ENCODE data around the gene ZNF407.

The ZNF407 gene

GRCh38 chr18:74699455-74699854 lies 101.8 kb downstream of the ZNF407 start:
- no peak for DNase-seq
- in situ Hi-C loops (cut with HindIII; ENCODE audit: low pct_ligation_motif_present, low pct_unique_long_range_greater_than_20kb, low sequenced_read_pairs), result no loop called here

DNA sequence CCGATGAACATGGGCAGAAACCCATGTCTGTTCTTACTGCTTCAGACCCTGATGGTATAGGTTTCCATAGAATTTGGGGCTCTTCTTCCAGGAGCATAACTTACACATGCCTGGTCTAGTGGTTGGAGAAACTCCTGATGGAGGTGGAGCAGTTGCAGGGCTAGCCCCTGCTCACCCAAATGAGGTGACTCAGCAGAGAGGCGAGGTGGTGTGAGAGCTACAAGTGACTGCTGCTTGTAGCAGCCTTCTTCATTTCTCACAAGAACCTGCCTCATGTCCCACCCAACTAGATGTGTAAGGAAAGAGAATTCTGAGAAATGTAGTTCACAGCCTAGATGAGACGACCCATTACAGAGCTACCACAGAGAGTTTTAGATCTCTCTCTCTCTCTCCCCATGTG lies 105.3 kb downstream of the ZNF407 start:
- no peak for DNase-seq
- in situ Hi-C loops (cut with HindIII; ENCODE audit: low pct_ligation_motif_present, low pct_unique_long_range_greater_than_20kb, low sequenced_read_pairs), result no loop called here

GRCh38 chr18:74708169-74708568 lies 110.5 kb downstream of the ZNF407 start:
- DNase-seq, result no peak
- in situ Hi-C loops (cut with HindIII; ENCODE audit: low pct_ligation_motif_present, low pct_unique_long_range_greater_than_20kb, low sequenced_read_pairs), result no loop called here

DNA sequence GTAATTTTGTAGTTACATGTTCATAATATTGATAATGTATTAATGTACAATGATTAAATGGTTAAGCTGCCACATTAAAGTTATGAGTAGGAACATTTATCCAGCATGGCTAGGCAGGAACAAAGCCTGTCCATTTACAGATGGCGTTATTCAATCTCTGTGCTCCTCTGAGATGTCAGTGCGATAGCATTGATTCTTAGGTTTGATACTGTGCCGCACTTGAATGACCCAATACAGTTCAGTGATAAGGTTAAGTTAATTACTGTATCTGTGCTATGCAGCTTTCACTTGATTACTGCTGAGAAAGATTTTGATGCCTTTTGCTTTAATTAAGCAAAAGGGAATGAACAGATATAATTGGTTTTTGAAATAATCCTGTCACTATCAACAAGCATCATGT lies 111.8 kb downstream of the ZNF407 start:
- in situ Hi-C loops (cut with HindIII; ENCODE audit: low pct_ligation_motif_present, low pct_unique_long_range_greater_than_20kb, low sequenced_read_pairs), result no loop called here
- no peak for DNase-seq

GRCh38 chr18:74714120-74714519 lies 116.5 kb downstream of the ZNF407 start:
- no peak for DNase-seq

GRCh38 chr18:74714791-74715190 lies 117.1 kb downstream of the ZNF407 start:
- DNase-seq, result no peak
- in situ Hi-C loops (cut with HindIII; ENCODE audit: low pct_ligation_motif_present, low pct_unique_long_range_greater_than_20kb, low sequenced_read_pairs), result no loop called here

More at GRCh38 chr18:74714120-74714519, 116.5 kb downstream of the ZNF407 start:
- in situ Hi-C loops (cut with HindIII; ENCODE audit: low pct_ligation_motif_present, low pct_unique_long_range_greater_than_20kb, low sequenced_read_pairs), result no loop called here

DNA sequence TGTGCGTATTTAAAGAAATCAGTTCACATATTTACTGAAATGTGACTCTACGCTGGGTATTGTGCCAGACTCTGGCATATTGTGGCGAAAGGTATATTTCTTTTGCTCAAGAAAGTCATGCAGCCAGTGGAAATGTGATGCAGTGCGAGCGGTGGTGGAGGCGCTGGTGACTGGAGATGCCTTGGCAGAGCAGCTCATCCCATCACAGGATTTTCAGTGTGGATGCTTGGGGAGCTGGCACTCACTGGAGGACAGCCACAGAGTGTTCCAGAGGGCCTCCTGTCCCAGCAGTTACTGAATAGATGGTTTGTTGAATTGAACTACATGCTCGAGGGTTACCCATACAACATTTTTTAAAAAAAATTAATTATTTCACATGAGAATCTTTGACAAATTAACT lies 117.6 kb downstream of the ZNF407 start:
- DNase-seq, result no peak
- in situ Hi-C loops (cut with HindIII; ENCODE audit: low pct_ligation_motif_present, low pct_unique_long_range_greater_than_20kb, low sequenced_read_pairs), result no loop called here

GRCh38 chr18:74715865-74716712 lies 118.4 kb downstream of the ZNF407 start:
- in situ Hi-C loops (cut with HindIII; ENCODE audit: low pct_ligation_motif_present, low pct_unique_long_range_greater_than_20kb, low sequenced_read_pairs), result no loop called here
- no peak for DNase-seq

- in situ Hi-C loops (cut with HindIII; ENCODE audit: low pct_ligation_motif_present, low pct_unique_long_range_greater_than_20kb, low sequenced_read_pairs), result no loop called here
- DNase-seq, result no peak
These were observed 120.6 kb downstream of the ZNF407 start for GRCh38 chr18:74718312-74718711.

GRCh38 chr18:74722237-74722636 lies 124.6 kb downstream of the ZNF407 start:
- no peak for DNase-seq
- in situ Hi-C loops (cut with HindIII; ENCODE audit: low pct_ligation_motif_present, low pct_unique_long_range_greater_than_20kb, low sequenced_read_pairs), result no loop called here

DNA sequence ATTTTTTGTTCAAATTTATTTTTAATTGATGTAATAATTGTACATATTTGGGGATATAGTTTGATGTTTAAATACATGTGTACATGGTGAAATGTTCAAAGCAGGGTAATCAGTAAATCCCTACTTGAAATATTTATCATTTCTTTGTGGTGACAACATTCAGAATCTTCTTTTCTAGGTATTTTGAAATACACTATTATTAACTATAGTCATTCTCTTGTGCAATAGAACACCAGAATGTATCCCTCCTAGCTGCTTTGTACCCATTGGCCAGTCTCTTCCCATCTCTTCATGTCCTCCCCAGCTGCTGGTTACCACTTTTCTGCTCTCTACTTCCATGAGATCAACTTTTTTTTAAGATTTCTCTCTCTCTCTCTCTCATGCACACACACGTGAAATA lies 126.5 kb downstream of the ZNF407 start:
- in situ Hi-C loops (cut with HindIII; ENCODE audit: low pct_ligation_motif_present, low pct_unique_long_range_greater_than_20kb, low sequenced_read_pairs), result no loop called here
- no peak for DNase-seq

DNA sequence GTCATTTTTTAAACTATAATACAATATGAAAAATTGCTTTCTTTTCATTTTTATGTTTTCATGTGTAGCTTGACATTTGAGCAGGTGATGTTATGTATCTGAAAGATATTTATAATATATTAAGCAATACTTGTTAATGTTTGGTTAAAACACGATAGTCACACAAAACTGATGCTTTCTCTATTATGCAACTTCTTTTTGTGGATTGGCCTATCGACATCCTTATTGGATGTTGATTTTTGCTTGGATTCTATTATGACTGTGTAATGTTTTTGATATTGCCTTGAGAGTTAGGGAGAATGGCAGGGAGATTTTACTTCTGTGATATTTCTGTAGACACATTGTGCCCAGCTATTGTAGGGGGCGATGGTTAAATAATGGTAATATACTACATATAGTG lies 128.0 kb downstream of the ZNF407 start:
- DNase-seq, result no peak
- in situ Hi-C loops (cut with HindIII; ENCODE audit: low pct_ligation_motif_present, low pct_unique_long_range_greater_than_20kb, low sequenced_read_pairs), result no loop called here

DNA sequence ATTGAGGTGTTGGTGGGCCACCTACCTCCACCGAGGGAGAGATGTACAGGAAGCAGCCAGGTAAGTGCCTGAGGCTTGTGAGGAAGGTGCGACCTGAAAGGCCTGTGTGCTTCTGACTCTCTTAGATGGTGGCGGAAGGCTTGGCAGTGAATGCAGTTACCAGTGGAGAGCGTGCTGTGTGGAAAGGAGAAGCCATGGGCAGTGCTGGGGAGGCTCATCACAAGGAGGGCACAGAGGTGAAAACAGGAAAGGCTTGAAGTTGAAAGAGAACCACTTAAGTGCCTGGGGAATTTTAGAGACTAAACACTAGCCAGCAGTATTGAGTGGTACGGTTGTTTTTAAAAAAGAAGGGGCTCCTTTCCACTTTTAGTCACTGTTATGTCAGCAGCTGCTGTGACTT lies 130.9 kb downstream of the ZNF407 start:
- in situ Hi-C loops (cut with HindIII; ENCODE audit: low pct_ligation_motif_present, low pct_unique_long_range_greater_than_20kb, low sequenced_read_pairs), result no loop called here
- no peak for DNase-seq

- in situ Hi-C loops (cut with HindIII; ENCODE audit: low pct_ligation_motif_present, low pct_unique_long_range_greater_than_20kb, low sequenced_read_pairs), result no loop called here
- DNase-seq, result peak; percentile 11
These were observed 133.4 kb downstream of the ZNF407 start for GRCh38 chr18:74731097-74731496.

DNA sequence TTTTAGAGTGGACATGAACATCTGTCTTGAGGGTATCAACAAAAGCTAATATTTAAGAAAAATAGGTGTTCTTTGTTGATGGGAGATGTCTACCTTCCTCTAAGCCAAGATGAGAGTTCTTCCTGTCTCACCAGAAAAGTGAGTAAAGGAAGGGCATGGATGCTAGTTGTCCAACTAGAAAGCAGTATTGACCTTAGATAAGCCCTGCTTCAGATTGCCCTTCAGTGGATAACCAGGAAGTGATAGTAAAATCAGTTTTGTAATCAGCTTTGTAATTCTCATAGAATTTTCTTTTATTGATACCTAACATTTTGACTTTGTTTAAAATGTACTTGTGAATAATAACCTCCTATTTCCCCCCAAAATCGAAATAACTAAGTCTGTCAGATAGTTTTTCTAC lies 134.7 kb downstream of the ZNF407 start:
- in situ Hi-C loops (cut with HindIII; ENCODE audit: low pct_ligation_motif_present, low pct_unique_long_range_greater_than_20kb, low sequenced_read_pairs), result no loop called here
- DNase-seq, result no peak

DNA sequence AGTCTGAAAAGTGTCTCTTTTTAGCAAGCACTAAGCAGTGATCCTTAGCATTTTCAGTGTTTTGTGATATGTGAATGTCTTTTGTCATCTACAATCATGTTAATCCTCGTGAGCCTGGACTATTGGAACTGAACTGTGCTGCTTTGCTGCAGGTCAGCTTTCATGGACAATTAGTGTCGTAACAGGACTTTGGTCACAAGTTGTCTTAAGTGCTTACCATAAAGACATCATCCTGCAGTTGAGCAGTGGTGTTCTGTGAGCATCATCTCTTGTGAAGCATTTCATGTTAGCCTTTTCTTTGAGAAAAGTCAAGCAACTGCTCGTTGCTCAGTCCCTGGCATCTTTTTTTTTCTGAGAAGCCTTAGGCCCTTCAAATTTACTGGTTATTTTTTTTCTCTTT lies 135.9 kb downstream of the ZNF407 start:
- DNase-seq, result no peak
- in situ Hi-C loops (cut with HindIII; ENCODE audit: low pct_ligation_motif_present, low pct_unique_long_range_greater_than_20kb, low sequenced_read_pairs), result no loop called here

GRCh38 chr18:74734013-74734444 lies 136.4 kb downstream of the ZNF407 start:
- DNase-seq, result no peak
- in situ Hi-C loops (cut with HindIII; ENCODE audit: low pct_ligation_motif_present, low pct_unique_long_range_greater_than_20kb, low sequenced_read_pairs), result no loop called here

GRCh38 chr18:74739926-74740325 lies 142.3 kb downstream of the ZNF407 start:
- no peak for DNase-seq
- in situ Hi-C loops (cut with HindIII; ENCODE audit: low pct_ligation_motif_present, low pct_unique_long_range_greater_than_20kb, low sequenced_read_pairs), result no loop called here

DNA sequence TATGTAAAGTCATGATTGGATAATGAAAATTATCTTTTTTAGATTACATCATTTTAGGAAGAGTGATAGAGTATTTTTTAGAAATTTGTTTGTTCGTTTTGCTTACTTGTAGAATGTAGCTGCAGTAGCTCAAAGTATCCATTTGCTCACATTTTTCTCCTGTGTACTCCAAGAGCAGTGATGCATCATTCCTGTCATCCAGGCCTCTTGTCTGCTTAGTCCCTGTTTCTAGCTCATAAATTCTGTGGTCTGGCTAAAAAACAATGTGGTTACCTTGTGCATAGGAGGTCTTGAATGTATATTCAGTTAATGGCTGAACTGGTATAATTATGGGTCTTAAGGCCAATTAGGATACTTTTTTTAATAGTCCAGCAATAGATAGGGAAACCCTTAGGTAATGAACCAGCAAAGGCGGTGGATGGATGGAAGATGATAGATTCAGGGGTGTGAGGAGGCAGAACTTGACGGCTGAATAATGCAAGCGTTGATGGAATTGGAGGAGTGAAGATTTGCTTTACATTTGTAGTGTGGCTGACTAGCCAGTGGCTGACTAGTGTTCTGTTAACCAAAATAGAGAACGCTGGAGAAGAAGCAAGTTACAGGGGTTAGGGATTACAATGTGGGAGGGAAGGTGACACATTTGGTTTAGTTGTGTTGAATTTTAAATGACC lies 145.0 kb downstream of the ZNF407 start:
- in situ Hi-C loops (cut with HindIII; ENCODE audit: low pct_ligation_motif_present, low pct_unique_long_range_greater_than_20kb, low sequenced_read_pairs), result no loop called here
- peak; percentile 22 for DNase-seq
